GM18499 (cell line): ENCODE data around the gene SVOP.
"Not testable (repeated sequence)": the region's sequence is repeated elsewhere in the genome, so short reads cannot be mapped to it uniquely, and the experiment has no call there.

Source experiments
- ATAC-seq: cut with Tn5 transposase; IDR thresholded peaks from one replicate; pipeline ENCODE4 v1.9.1; 2021; ENCODE audit warnings: moderate number of reproducible peaks; ENCODE audit not compliant: insufficient read depth, unreplicated experiment

Gene SVOP

GRCh38 chr12:108896817-108897216 lies 124.1 kb downstream of the SVOP start:
- ATAC-seq, result no peak

GRCh38 chr12:108896336-108896735 lies 124.5 kb downstream of the SVOP start:
- ATAC-seq, result no peak

DNA sequence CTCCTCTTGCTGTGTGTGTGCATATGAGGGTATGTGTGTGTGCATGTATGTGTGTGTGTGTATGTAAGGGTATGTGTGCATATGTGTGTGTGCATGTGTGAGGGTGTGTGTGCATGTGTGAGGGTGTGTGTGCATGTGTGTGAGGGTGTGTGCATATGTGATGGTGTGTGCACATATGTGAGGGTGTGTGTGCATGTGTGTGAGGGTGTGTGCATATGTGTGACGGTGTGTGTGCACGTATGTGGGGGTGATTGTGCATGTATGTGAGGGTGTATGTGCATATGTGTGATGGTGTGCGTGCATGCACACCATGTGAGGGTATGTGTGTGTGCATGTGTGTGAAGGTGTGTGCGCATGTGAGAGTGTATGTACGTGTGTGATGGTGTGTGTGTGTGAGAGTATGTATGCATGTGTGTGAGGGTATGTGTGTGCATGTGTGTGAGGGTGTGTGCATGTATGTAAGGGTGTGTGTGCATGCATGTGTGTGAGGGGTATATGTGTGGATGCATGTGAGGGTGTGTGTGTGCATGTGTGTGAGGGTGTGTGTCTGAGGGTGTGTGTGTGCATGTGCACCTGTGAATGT lies 125.6 kb downstream of the SVOP start:
- no peak for ATAC-seq

DNA sequence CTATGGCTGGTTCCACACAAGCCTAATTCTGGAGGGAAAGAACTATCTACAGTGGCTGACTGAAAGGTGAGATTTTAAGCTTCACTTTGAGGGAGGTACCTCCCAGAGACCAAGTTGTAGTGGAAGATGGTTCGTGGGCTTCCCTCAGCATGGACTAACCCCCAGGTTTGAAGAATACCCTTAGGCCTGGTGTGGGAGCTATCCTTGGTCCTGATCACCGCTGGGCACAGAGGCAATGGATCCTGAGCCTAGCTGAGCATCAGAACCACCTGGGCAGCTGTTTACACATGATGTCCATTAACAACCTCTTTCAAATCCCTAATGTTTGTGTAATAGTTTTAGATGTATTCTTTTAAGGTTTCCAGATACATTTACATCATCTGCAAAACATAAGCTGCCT lies 130.7 kb downstream of the SVOP start:
- no peak for ATAC-seq

GRCh38 chr12:108888031-108888430 lies 132.8 kb downstream of the SVOP start:
- ATAC-seq, result no peak

DNA sequence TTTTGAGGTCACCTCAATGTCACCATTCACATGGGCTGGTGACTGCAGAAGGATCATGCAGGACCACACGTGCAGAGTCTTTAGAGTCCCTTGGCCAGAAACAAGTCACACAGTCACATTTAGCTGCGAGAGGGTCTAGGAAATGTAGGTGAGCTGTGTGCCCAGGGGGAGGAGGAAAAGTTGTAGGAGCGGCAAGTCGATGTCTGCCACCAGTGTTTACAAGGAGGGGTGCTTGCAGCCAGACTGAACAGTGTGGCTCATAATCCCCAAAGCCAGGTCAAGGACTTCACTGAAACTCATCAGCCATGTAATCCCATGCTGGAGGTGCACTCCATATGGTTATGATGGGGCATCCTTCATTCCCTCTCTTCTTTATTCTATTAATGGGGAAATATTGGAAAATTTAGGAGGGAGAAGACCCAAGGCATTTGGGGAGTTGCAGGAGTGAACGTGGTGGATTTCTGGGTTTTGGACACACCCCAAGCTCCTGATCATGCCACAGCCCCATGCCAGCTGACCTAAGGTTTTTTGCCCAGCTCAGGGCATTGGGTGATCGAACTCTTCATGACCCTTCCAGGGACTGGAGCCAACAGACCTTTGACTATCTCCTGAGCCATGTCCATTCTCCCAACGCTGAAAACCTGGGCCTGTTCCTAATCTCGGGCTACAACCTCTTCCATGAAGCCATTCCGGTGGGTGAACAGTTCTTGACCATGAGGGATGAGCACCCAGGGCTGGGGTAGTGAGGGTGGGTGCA lies 133.8 kb downstream of the SVOP start:
- no peak for ATAC-seq

DNA sequence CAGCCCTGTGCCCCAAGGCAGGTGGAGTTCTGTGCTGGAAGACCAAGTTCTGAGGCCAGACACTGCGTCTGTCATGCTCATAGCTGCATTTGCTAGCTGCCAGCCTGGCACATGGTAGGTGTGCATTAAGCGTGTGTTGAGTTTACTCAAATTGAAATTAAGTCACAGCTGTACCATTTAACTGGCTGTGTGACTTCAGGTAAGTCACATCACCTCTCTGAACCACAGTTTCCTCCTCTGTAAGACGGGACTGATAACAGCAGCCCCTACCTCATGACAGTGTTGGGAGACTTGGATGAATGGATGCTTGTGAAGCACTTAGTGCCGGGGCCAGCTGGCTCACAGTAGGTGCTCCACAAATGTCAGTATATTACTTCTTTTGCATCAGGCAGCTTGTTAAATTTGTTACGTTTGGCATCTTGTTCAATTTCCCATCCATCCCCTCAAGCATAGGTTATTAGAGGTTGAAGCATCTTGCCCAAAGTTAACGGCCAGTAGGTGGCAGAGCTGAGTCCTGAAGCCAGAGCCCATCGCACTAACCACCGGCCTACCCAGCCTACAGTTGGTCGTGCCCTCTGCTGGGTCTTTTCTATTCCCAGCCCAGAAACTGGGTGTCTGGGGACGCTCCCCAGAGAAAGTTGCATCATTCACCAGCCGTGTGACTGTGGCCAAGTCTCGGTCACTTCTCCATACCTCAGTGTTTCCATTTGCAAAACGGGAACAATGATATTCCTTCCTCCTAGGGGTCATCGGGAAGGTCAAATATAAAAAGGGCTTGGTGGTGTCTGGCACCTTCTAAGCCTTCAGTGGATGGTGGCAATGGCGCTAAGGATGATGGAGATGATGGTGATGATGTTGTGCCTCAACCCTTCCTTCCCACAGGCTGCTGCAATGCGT lies 136.5 kb downstream of the SVOP start:
- no peak for ATAC-seq

GRCh38 chr12:108881953-108882352 lies 138.9 kb downstream of the SVOP start:
- no peak for ATAC-seq

DNA sequence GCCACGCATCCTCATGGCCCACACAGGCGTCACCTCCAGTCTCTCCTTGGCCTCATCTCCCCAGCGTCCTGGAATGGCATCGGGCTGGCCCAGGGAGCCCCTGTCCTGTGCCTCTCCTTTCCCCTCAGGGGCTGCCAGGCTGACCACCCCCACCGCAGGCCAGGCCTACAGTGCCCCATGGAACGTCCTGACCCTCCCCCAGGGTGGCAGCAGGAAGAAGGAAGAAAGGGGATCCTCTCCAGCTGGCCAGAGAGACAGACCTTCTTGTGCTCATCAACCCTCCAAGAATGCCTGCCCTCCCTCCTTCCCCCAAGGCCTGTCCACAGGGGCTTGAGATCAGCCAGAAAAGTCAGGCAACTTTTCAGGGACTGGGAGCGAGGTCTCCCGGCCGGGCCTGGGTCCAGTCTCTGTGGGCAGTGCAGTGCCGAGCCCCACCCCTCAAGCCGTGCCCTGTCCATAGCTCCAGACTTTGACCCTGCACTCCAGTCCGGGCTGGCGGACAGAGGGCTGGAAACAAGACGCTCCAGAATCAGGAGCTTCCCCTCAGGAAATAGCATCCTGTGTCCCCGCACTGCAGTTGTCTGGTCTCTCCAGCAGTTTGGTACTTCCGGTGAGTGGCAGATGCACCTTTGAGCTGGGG lies 141.1 kb downstream of the SVOP start, which contains the start of gene DAO:
DAO (plus strand) TSS at position 478 of the 640 bp plus-strand sequence. CDS start 4,915 bp downstream, outside the sequence.
- no peak for ATAC-seq

DNA sequence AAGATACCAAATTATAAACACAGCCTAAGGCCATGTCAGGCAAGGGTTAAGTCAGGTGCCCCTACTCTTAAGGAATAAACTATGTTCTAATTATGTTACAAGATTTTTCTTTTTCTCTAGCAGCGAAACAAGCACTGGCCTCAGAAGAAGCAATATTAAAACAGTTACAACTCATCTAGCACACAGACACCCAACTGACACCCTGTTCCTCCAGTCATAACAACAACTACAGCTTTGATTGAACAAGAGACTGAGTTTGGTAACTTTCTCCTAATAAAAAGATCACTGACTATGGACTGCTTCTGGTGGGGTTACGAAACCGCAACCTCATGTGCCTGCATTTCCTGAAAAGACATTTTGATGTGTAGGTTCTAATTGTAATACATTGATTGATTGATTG lies 144.3 kb downstream of the SVOP start:
- ATAC-seq, result no peak

DNA sequence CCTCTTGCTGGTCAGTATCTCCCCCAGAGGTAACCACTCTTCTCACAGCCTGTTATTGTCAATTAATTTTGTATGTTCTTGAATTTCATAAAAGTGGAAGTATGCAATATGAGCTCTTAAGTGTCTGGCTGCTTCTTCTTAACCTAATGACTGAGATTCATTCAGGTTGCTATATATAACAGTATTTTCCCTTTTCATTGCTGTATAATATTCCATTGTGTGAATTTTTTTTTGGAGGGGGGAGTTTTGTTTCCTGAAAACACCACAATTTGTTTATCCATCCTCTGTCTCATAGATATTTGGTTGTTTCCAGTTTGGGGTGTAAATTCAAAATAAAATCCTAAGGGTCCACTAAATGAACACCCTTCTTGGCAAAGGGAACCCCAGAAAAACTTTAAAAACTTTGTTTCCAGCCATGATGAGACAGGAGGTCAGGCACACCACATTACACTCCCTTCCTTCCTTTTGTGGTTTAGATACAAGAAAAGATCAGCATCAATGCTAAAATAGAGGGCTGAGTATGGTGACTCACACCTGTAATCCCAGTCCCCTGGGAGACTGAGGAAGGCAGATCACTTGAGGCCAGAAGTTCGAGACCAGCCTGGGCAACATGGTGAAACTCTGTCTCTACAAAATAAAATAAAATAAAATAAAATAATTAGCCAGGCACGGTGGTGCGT lies 145.0 kb downstream of the SVOP start:
- no peak for ATAC-seq

- ATAC-seq, result no peak
These were observed 145.6 kb downstream of the SVOP start for GRCh38 chr12:108875280-108875679.

DNA sequence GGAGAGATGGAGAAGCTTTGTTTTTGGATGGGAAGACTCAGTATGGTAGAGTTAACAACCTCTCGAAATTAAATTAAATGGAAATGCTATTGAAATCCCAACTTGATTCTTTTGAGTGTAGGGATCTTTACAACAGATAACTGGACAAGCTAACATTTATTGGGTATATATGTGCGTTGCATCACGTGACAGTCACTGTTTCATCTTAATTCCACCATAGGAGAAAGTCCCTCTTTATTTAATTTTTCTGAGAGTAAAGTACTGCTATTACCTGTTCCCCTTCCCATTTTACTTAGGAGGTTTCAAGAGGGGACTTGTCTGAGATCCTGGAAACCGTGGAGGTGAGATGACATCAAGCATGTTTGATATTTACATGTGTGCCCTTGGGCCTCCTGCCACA lies 152.1 kb downstream of the SVOP start:
- ATAC-seq, result no peak

GRCh38 chr12:108866083-108866482 lies 154.8 kb downstream of the SVOP start:
- not testable (repeated sequence) for ATAC-seq

GRCh38 chr12:108865169-108865568 lies 155.7 kb downstream of the SVOP start:
- ATAC-seq, result no peak

DNA sequence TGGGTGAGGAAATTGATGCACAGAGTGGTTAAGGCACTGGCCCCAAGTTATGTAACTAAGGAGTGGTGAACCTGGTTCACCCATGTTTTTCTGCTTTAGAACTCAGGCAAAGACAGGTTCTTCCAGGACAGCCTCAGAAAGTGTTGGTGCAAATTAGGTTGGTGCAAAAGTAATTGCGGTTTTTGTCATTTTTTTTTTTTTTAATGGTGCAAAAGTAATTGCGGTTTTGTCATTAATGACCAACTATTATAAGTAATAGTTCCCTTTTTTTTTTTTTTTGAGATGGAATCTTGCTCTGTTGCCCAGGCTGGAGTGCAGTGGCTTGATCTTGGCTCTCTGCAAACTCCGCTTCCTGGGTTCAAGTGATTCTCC lies 158.3 kb downstream of the SVOP start:
- no peak for ATAC-seq

GRCh38 chr12:108861878-108862587 lies 158.8 kb downstream of the SVOP start:
- no peak for ATAC-seq

GRCh38 chr12:108860443-108860842 lies 160.4 kb downstream of the SVOP start:
- no peak for ATAC-seq

DNA sequence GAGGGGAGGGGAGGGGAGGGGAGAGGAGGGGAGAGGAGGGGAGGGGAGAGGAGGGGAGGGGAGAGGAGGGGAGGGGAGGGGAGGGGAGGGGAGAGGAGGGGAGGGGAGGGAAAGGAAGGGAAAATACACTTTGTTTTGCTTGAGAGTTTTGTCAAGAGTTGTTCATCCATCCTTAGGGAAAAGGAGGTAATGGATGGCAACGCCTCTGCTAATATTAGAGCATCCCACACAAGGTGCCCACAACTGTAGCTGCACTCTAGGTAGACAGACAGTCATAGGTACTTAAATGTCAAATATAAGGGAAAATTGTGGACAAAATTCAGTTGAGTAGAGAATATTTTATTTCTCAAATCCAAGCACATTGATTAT lies 161.0 kb downstream of the SVOP start:
- no peak for ATAC-seq
